ENCODE measurements around the gene ICAM1. TPM values are rescaled to one million over a fixed set of nuclear protein-coding genes. Genes with fewer than 3 reads are reported as not detected.

Gene ICAM1
- total RNA-seq, 1 experiment from 2014 or later = 1.7 TPM

Small RNAs within 50 kb of the gene (microRNA-seq; reads per million reads assigned to microRNA genes)
- not detected for gene MIR4322

Other genes starting within 250 kb of the ICAM1 start
- 15.2 and 17.3 TPM in 2 replicates for gene SHFL, start 184.8 kb upstream of the ICAM1 start, total RNA-seq (2021)
- gene ANGPTL6, start 168.4 kb upstream of the ICAM1 start, total RNA-seq (2021) = not detected in 2 replicates
- 116 and 132 TPM in 2 replicates for gene PPAN, start 164.8 kb upstream of the ICAM1 start, total RNA-seq (2021)
- gene P2RY11, start 159.4 kb upstream of the ICAM1 start, total RNA-seq (2021) = 32.2 and 39.4 TPM in 2 replicates
- gene EIF3G, start 151.2 kb upstream of the ICAM1 start, total RNA-seq (2021) = 260 and 266 TPM in 2 replicates
- gene DNMT1, start 76.2 kb upstream of the ICAM1 start, total RNA-seq (2021) = 371 and 383 TPM in 2 replicates
- 8.4 and 10.0 TPM in 2 replicates for gene S1PR2, start 39.8 kb upstream of the ICAM1 start, total RNA-seq (2021)
- gene MRPL4, start 18.9 kb upstream of the ICAM1 start, total RNA-seq (2021) = 107 and 112 TPM in 2 replicates
- 0.58 and 1.5 TPM in 2 replicates for gene ICAM4, start 15.8 kb downstream of the ICAM1 start, total RNA-seq (2021)
- 4.6 and 6.9 TPM in 2 replicates for gene ICAM5, start 18.8 kb downstream of the ICAM1 start, total RNA-seq (2021)
- 7.2 TPM in 2 replicates for gene ZGLP1, start 38.7 kb downstream of the ICAM1 start, total RNA-seq (2021)
- 26.7 and 29.9 TPM in 2 replicates for gene FDX2, start 44.9 kb downstream of the ICAM1 start, total RNA-seq (2021)
- 84.6 and 87.7 TPM in 2 replicates for gene RAVER1, start 62.4 kb downstream of the ICAM1 start, total RNA-seq (2021)
- 2.6 and 3.2 TPM in 2 replicates for gene ICAM3, start 68.5 kb downstream of the ICAM1 start, total RNA-seq (2021)
- gene TYK2, start 109.5 kb downstream of the ICAM1 start, total RNA-seq (2021) = 118 and 121 TPM in 2 replicates
- gene CDC37, start 132.4 kb downstream of the ICAM1 start, total RNA-seq (2021) = 272 and 288 TPM in 2 replicates
- 32.5 and 40.1 TPM in 2 replicates for gene PDE4A, start 149.4 kb downstream of the ICAM1 start, total RNA-seq (2021)
- 112 TPM in 2 replicates for gene KEAP1, start 232.2 kb downstream of the ICAM1 start, total RNA-seq (2021)
- gene S1PR5, start 246.3 kb downstream of the ICAM1 start, total RNA-seq (2021) = 0.41 and 1.1 TPM in 2 replicates